WI38 (cell line): Measurements from ENCODE around the gene ZNF618.

ENCODE experiments used
- H3K4me3 ChIP-seq: 2 replicates; pipeline ENCODE4 v1.5.1; 2011; ENCODE audit warnings: low read depth, mild to moderate bottlenecking, control low read depth, low read length
- TF ChIP-seq, protein P1 (sequence below): IDR thresholded peaks from 2 replicates; pipeline ENCODE4 v1.5.1; 2012; ENCODE audit warnings: low read depth, mild to moderate bottlenecking, control low read depth, low read length

ZNF618 gene

GRCh38 chr9:113910036-113910639, 34.0 kb downstream of the ZNF618 start:
- no peak overlapping the region for H3K4me3 ChIP-seq
- TF ChIP-seq, protein P1, sequence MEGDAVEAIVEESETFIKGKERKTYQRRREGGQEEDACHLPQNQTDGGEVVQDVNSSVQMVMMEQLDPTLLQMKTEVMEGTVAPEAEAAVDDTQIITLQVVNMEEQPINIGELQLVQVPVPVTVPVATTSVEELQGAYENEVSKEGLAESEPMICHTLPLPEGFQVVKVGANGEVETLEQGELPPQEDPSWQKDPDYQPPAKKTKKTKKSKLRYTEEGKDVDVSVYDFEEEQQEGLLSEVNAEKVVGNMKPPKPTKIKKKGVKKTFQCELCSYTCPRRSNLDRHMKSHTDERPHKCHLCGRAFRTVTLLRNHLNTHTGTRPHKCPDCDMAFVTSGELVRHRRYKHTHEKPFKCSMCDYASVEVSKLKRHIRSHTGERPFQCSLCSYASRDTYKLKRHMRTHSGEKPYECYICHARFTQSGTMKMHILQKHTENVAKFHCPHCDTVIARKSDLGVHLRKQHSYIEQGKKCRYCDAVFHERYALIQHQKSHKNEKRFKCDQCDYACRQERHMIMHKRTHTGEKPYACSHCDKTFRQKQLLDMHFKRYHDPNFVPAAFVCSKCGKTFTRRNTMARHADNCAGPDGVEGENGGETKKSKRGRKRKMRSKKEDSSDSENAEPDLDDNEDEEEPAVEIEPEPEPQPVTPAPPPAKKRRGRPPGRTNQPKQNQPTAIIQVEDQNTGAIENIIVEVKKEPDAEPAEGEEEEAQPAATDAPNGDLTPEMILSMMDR = no peak

DNA sequence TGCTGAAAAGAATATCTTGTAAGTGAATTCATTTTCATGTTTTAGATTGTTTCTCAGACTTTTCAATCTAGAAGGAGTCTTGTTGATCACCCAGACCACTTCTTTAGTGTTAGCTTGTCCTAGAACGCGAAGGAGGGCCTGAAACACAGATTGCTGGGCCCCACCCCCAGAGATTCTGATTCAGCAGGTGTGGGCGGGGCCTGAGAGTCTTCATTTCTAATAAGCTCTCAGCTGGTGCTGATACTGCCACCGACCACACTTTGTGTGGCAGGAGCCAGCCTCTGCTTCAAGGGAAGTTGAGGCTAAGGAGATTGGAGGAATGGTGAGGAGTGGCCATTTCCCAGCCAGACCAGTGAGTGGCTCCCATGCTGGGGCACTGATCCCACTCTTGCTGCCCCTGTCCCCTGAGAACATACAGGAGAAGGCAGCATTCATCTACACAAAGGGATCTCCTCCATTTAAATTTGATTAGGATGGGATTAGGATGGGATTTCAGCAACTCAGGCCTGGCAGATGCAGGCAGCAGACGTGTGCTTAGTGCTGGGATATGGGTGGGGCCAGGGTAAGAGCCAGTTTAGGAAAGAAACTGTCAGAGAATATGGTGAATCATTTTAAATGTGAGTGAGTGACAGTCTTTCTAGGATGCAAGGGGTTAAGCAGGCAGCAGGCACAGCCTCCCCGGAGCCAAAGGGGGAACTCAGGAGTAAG, 35.9 kb downstream of the ZNF618 start:
- no peak overlapping the region for H3K4me3 ChIP-seq
- TF ChIP-seq, protein P1 = no peak

DNA sequence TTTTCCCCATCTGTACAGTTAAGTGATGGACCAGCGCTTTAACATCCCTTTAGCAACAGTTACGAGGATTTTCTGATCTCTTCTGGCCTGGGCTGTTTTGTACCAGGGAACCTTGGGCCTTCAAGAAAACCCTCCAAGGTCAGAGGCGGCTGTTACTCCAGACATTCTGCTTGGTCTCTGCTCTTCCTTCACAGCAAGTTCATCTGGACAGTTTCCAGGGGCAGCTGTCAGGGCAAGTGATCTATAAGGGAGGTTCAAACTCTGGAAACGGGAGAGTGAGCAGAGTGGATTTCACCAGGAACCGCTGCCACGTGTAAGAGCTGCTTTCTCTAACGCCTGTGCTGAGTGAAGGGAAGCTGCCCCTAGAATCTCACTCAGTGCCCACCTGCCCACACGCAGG, 36.7 kb downstream of the ZNF618 start:
- H3K4me3 ChIP-seq = no peak overlapping the region
- TF ChIP-seq, protein P1 = no peak

DNA sequence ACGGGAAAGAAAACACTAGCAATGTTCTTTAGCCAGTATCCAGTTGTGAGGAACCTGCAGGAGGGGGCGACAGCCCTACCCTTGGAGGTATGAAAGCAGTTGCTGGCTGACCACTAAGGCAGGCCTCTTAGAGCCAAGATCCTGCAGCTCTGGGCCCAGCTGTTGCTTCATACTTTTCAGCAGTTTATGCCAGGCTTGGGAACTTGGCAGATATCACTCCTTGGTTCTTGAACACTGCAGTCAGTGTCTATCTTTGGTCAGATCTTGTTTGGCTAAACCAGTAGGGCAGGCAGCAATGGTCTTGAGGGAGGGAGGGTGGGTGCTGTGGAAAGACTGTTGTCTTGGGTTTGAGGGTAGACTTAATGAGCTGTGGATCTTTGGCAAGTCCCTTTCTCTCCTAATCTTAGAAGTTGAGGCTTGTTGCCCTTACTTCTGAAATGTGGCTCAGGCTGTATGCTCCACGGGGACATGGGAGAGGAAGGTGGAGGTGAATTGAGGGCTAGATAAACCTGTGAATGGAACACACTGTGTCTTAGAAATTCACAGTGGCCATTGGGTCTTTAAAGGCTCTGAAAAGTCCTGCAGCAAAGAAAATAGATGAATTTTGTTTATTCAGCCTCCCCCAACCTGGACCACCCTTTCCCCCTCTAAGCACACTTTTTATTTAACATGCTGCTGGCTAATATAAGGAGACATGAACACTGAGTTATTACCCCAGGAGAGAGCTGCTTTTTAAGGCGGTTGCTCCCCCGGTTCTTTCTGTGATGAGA, 37.5 kb downstream of the ZNF618 start:
- TF ChIP-seq, protein P1 = no peak
- H3K4me3 ChIP-seq = no peak overlapping the region

GRCh38 chr9:113914517-113914916, 38.4 kb downstream of the ZNF618 start:
- TF ChIP-seq, protein P1 = no peak
- no peak overlapping the region for H3K4me3 ChIP-seq

- TF ChIP-seq, protein P1 = no peak
- no peak overlapping the region for H3K4me3 ChIP-seq
Measured at GRCh38 chr9:113915817-113916434, 39.8 kb downstream of the ZNF618 start.
